ENCODE data around the gene NUAK1.

NUAK1 gene

GRCh38 chr12:106062693-106063092 is 76.1 kb downstream of the NUAK1 start:
- Mint-ChIP-seq H3K9me3 (peaks cover 4% of the 10 kb centered on the region), H3K36me3 (ENCODE audit: low read depth) (peaks cover 51% of the 10 kb centered on the region), H3K4me1 (peaks cover 29% of the 10 kb centered on the region), H3K27me3 (ENCODE audit: low read depth, poor library complexity) (no peaks in the 10 kb centered on the region), H3K4me3 (no peak overlapping the region), H3K27ac (no peak overlapping the region)
- TF ChIP-seq CTCF (IDR thresholded peaks at IDR 0.05) = no peak
- DNase-seq = no peak

- Mint-ChIP-seq H3K4me1 (peaks cover 5% of the 10 kb centered on the region), H3K9me3 (peaks cover 42% of the 10 kb centered on the region), H3K27me3 (ENCODE audit: low read depth, poor library complexity) (no peaks in the 10 kb centered on the region), H3K4me3 (no peak overlapping the region), H3K36me3 (ENCODE audit: low read depth) (peaks cover 32% of the 10 kb centered on the region), H3K27ac (no peak overlapping the region)
- DNase-seq = no peak
- no peak for TF ChIP-seq CTCF (IDR thresholded peaks at IDR 0.05)
Observed at GRCh38 chr12:106058256-106059182, 80.2 kb downstream of the NUAK1 start.

GRCh38 chr12:106054049-106054448 is 84.7 kb downstream of the NUAK1 start:
- Mint-ChIP-seq H3K9me3 (peaks cover 42% of the 10 kb centered on the region), H3K27ac (no peak overlapping the region), H3K36me3 (ENCODE audit: low read depth) (peaks cover 26% of the 10 kb centered on the region), H3K4me3 (no peak overlapping the region), H3K4me1 (peaks cover 5% of the 10 kb centered on the region), H3K27me3 (ENCODE audit: low read depth, poor library complexity) (peaks cover 4% of the 10 kb centered on the region)
- no peak for DNase-seq
- no peak for TF ChIP-seq CTCF (IDR thresholded peaks at IDR 0.05)

- no peak for TF ChIP-seq CTCF (IDR thresholded peaks at IDR 0.05)
- Mint-ChIP-seq H3K36me3 (ENCODE audit: low read depth) (peaks cover 19% of the 10 kb centered on the region), H3K4me1 (no peaks in the 10 kb centered on the region), H3K4me3 (no peak overlapping the region), H3K27me3 (ENCODE audit: low read depth, poor library complexity) (peaks cover 4% of the 10 kb centered on the region), H3K27ac (no peak overlapping the region), H3K9me3 (peaks cover 31% of the 10 kb centered on the region)
- no peak for DNase-seq
Observed at GRCh38 chr12:106051853-106052531, 86.8 kb downstream of the NUAK1 start.

GRCh38 chr12:106049546-106049945 is 89.2 kb downstream of the NUAK1 start:
- DNase-seq = no peak
- Mint-ChIP-seq H3K4me1 (peaks cover 4% of the 10 kb centered on the region), H3K27ac (no peak overlapping the region), H3K4me3 (no peak overlapping the region), H3K9me3 (peaks cover 7% of the 10 kb centered on the region), H3K36me3 (ENCODE audit: low read depth) (no peaks in the 10 kb centered on the region), H3K27me3 (ENCODE audit: low read depth, poor library complexity) (peaks cover 4% of the 10 kb centered on the region)
- TF ChIP-seq CTCF (IDR thresholded peaks at IDR 0.05) = no peak

Measured in nephron progenitor cell (in vitro differentiated cells).